ENCODE measurements around the gene SET.
A peak's percentile ranks its signal among the peaks of the same experiment; 100 is the strongest.
"Not testable (repeated sequence)": the region's sequence is repeated elsewhere in the genome, so short reads cannot be mapped to it uniquely, and the experiment has no call there.

The SET gene

DNA sequence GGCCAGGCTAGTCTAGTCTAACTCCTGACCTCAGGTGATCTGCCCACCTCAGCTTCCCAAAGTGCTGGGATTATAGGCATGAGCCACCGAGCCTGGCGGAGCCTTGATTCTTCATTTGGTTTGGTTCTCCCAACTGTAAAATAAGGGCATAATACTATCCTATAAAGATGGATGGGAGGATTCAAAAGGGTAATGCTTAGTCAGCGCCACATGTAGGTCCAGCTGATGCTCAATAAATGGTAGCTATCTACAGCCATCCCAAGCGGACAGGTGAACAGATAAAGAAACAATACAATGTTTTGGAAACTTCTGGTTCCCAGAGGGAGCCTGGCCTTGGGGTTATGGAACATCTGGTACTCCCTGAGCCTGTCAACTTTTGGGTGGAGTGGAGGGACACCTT, 13.6 kb upstream of the SET start:
- H3K27ac Mint-ChIP-seq, result no peak overlapping the region
- H3K4me3 Mint-ChIP-seq, result no peak overlapping the region
- no peak for DNase-seq (ENCODE audit: low spot score)
- H3K36me3 Mint-ChIP-seq (ENCODE audit: low read depth), result no peaks in the 10 kb centered on the region
- H3K9me3 Mint-ChIP-seq, result no peaks in the 10 kb centered on the region
- H3K4me1 Mint-ChIP-seq (ENCODE audit: low read depth), result no peaks in the 10 kb centered on the region
- no peaks in the 10 kb centered on the region for H3K27me3 Mint-ChIP-seq (ENCODE audit: low read depth)

DNA sequence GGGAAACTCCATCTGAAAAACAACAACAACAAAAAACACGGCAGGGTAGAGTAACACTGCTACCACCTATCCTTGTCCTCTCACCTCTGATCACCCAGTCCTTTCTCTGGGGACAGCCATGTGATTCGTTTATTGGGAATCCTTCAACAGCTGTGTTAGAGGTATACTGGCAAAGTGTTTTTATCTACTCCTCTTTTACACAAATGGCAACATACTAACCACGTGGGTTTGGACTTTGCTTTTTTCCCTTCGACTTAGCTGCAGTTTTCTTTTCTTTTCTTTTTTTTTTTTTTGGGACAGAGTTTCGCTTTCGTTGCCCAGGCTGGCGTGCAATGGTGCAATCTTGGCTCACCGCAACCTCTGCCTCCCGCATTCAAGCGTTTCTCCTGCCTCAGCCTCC, 11.2 kb upstream of the SET start:
- Mint-ChIP-seq H3K27me3 (ENCODE audit: low read depth) (no peaks in the 10 kb centered on the region), H3K4me1 (ENCODE audit: low read depth) (no peaks in the 10 kb centered on the region), H3K36me3 (ENCODE audit: low read depth) (no peaks in the 10 kb centered on the region), H3K4me3 (no peak overlapping the region), H3K27ac (no peak overlapping the region), H3K9me3 (no peaks in the 10 kb centered on the region)
- no peak for DNase-seq (ENCODE audit: low spot score)

DNA sequence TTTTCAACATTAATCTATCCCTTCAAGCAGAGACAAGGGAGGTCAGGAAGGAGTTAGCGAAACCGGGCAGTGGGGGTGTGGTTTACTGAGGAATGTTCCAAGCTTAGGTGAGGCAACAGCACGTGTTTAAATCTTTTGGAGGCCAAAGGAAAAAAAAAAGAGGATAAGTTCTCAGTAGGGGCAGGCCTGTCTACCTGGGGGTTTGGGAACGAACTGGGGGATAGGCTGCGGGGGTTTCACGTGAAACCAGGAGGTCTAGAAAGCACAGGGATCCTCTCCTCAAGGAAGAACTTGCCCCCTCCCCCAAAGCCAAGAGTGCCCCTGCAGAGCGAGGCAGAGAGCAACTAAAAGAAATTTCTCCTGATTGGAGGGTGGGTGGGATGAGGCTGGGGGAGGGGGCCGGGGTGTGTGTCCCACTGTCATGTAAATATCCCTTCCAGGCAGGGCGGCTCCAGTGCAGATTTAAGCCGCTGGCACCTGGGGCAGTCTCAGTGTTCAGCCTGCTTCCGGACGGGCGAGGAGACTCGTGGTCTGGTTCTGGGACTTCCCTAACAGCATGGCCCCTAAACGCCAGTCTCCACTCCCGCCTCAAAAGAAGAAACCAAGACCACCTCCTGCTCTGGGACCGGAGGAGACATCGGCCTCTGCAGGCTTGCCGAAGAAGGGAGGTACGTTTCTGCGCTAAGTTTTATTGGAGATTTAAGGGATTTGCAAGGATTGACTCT, 5.5 kb upstream of the SET start:
- H3K4me1 Mint-ChIP-seq (ENCODE audit: low read depth), result peaks cover 31% of the 10 kb centered on the region
- peak overlapping the region; percentile 92 for H3K27ac Mint-ChIP-seq
- peak overlapping the region; percentile 94 for H3K4me3 Mint-ChIP-seq
- H3K27me3 Mint-ChIP-seq (ENCODE audit: low read depth), result no peaks in the 10 kb centered on the region
- H3K9me3 Mint-ChIP-seq, result no peaks in the 10 kb centered on the region
- peak; percentile 38 for DNase-seq (ENCODE audit: low spot score)
- H3K36me3 Mint-ChIP-seq (ENCODE audit: low read depth), result peaks cover 4% of the 10 kb centered on the region

DNA sequence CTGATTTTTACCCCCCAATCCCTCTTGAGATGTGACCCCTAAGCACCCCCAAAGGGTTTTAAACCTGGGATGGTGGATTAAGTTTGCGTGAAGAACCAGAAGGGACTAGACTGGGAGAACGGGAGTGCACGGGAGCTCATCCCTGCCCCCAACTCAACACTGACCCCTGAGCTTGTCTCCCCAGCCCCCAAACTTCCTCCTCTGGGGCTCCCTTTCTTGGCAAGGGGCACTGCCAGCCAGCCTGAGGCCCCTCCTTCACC, 5.0 kb upstream of the SET start:
- peaks cover 31% of the 10 kb centered on the region for H3K4me1 Mint-ChIP-seq (ENCODE audit: low read depth)
- peak overlapping the region; percentile 94 for H3K4me3 Mint-ChIP-seq
- no peaks in the 10 kb centered on the region for H3K9me3 Mint-ChIP-seq
- no peak for DNase-seq (ENCODE audit: low spot score)
- no peaks in the 10 kb centered on the region for H3K27me3 Mint-ChIP-seq (ENCODE audit: low read depth)
- H3K36me3 Mint-ChIP-seq (ENCODE audit: low read depth), result peaks cover 4% of the 10 kb centered on the region
- H3K27ac Mint-ChIP-seq, result peak overlapping the region; percentile 92

DNA sequence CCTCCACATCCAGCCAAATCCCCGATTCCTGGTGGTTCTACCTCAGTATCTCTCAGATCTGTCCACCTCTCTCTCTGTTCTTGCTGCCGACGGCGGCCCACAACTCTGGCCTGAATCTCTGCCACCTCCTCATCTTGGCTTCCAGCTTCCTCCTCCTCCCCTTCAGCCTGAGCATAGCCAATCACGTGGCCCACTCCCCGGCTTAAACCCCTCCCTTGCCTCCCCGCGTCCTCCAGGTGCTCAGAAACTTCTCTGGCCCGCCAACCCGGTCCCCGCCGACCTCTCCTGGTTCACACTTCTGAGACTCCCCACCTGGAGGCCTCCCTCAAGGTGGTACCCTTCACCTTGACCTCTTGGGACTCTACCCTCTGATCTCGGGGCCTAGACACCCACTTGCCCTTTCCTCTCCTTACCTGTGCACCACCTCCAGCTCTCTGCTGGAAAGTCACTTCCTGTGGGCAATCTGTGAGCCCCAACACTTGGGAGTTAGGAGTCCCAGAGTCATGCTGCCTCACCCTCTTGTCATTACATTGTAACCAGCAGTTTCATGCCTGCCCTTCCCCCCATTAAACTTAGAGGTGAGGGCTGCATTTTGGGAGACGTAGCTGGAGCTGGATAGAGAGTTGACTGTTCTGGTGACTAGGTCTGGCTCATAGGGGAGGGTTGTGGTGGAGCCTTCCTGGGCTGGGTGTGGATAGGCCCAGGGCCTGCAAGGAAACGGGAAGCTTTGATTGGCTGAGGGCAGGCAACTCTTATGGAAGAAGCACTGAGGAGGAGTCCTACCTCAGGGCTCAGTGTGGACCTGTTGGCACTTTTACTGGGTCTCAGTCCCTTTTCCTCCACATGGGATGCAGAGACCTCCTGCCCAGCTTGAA, 4.5 kb upstream of the SET start:
- Mint-ChIP-seq H3K4me1 (ENCODE audit: low read depth) (peaks cover 31% of the 10 kb centered on the region), H3K27me3 (ENCODE audit: low read depth) (no peaks in the 10 kb centered on the region), H3K9me3 (no peaks in the 10 kb centered on the region), H3K27ac (peak overlapping the region; percentile 92), H3K36me3 (ENCODE audit: low read depth) (peaks cover 4% of the 10 kb centered on the region), H3K4me3 (peak overlapping the region; percentile 94)
- peak; percentile 76 for DNase-seq (ENCODE audit: low spot score)

DNA sequence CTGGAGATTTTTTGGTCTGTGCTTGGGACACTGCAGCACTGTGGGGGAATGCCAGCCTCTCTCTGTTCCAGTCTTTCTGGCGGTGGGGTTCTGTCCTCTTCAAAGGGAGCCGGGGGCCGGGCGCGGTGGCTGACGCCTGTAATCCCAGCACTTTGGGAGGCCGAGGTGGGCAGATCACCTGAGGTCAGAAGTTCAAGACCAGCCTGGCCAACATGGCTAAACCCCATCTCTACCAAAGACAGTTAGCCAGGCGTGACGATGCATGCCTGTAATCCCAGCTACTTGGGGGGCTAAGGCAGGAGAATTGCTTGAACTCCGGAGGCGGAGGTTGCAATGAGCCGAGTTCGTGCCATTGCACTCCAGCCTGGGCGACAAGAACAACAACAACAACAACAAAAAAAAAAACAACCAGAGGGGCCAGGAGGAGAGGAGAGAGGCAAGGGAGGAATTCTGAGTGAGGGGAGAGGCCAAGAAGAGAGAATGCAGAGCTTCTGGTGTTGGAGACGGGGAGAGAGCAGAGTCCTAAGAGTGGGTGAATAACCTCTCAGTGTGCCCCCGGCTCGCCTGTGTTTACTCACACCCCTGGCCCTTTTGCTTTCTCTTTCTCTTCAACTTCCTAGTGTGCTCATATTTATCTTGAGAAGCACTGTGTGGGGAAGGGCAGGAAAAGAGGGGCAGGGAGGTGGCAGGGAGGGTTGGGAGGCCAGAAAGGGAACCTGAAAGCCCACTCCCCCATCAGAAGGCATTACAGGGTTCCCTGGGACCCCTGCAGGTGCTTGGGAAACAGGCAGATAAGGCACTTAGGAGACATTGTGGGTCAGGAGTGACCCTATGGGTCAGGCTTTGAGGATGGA, 3.2 kb upstream of the SET start:
- DNase-seq (ENCODE audit: low spot score), result peak; percentile 33
- H3K36me3 Mint-ChIP-seq (ENCODE audit: low read depth), result peaks cover 9% of the 10 kb centered on the region
- peaks cover 31% of the 10 kb centered on the region for H3K4me1 Mint-ChIP-seq (ENCODE audit: low read depth)
- H3K9me3 Mint-ChIP-seq, result no peaks in the 10 kb centered on the region
- H3K27ac Mint-ChIP-seq, result peak overlapping the region; percentile 92
- H3K4me3 Mint-ChIP-seq, result peak overlapping the region; percentile 94
- H3K27me3 Mint-ChIP-seq (ENCODE audit: low read depth), result no peaks in the 10 kb centered on the region

DNA sequence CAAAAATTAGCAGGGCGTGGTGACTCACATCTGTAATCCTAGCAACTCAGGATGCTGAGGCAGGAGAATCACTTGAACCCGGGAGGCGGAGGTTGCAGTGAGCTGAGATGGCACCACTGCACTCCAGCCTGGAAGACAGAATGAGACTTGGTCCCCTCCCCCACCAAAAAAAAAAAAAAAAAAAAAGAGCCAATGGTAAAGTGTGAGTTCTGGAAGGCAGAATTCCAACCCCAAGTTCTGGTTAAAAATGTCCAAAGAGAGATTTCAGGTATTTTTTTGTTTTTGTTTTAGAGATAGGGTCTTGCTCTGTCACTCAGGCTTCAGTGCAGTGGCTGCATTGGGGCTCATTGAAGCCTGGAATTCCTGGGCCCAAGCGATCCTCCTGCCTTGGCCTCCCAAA, 1.6 kb upstream of the SET start:
- Mint-ChIP-seq H3K9me3 (no peaks in the 10 kb centered on the region), H3K27me3 (ENCODE audit: low read depth) (no peaks in the 10 kb centered on the region), H3K36me3 (ENCODE audit: low read depth) (peaks cover 22% of the 10 kb centered on the region), H3K27ac (peak overlapping the region; percentile 98), H3K4me1 (ENCODE audit: low read depth) (peaks cover 42% of the 10 kb centered on the region), H3K4me3 (peak overlapping the region; percentile 21)
- DNase-seq (ENCODE audit: low spot score), result no peak

DNA sequence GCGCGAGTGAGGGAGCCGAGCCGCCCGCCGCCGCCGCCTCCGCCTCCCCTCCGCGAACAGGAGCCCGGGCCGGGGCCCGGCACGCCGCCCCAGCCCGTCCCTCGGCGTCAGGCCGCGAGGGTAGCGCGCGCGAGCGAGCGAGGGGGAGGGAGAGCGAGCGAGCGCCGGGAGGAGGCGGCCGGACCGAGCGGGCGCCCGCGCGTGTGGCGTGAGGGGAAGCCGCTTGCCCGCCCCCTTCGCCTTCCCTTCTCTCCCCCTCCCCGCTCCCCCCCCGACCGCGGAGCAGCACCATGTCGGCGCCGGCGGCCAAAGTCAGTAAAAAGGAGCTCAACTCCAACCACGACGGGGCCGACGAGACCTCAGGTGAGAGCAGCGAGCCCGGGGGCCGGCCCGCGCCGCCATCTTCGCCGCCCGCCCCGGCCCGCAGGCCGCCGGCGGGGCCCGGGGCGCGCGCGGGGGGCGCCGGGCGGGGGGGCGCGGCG, 312 bp downstream of the SET start:
- Mint-ChIP-seq H3K4me3 (peak overlapping the region; percentile 22), H3K4me1 (ENCODE audit: low read depth) (peaks cover 44% of the 10 kb centered on the region)

DNA sequence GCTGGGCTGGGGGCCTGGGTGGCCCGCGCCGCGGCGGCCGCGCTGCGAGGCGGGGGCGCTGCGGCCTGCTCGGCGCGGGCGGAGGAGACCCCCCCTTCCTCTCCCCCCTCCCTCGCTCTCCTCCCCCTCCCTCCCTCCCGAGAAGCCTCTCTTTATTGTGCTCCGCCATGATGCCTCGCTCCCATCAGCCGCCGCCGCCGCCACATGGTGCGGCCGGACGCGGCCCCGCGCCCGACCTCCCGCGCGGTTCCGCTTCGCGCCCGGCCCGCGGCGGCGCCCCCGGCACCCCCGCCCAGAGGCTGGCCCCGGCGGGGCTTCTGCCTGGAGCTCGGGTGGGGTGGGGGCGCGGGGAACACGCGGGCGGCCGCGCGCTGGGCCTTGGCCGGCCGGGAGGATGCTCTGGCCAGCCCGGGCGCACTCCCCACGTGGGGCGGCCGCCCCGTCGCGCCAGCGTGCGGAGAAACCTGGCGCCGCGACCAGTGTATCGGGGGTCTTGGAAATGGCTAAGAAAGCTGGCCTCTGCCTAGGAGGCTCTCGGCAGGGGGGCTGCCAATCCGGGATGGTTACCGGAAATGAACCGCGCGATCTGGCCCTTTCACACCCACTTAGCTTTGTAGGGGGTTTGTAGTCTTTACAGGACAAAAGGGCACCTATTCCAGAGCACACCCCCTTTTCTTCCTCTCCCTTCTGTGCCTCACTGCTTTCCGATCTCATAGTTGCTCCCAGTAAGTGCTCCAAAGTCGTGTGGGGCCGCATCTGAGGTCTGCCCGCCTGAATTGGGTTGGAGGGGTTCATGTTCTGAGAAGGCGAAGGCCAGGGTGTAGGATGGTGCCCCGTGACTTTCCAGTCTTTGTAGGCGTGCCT, 1.0 kb downstream of the SET start:
- H3K36me3 Mint-ChIP-seq (ENCODE audit: low read depth), result peaks cover 41% of the 10 kb centered on the region
- H3K27me3 Mint-ChIP-seq (ENCODE audit: low read depth), result no peaks in the 10 kb centered on the region
- H3K27ac Mint-ChIP-seq, result peak overlapping the region; percentile 95
- H3K4me3 Mint-ChIP-seq, result peak overlapping the region; percentile 98
- DNase-seq (ENCODE audit: low spot score), result peak; percentile 25
- no peaks in the 10 kb centered on the region for H3K9me3 Mint-ChIP-seq
- peaks cover 37% of the 10 kb centered on the region for H3K4me1 Mint-ChIP-seq (ENCODE audit: low read depth)

More for the DNA sequence above, 312 bp downstream of the SET start:
- Mint-ChIP-seq H3K27me3 (ENCODE audit: low read depth) (no peaks in the 10 kb centered on the region), H3K36me3 (ENCODE audit: low read depth) (peaks cover 36% of the 10 kb centered on the region), H3K9me3 (no peaks in the 10 kb centered on the region), H3K27ac (peak overlapping the region; percentile 67)
- DNase-seq (ENCODE audit: low spot score), result no peak

DNA sequence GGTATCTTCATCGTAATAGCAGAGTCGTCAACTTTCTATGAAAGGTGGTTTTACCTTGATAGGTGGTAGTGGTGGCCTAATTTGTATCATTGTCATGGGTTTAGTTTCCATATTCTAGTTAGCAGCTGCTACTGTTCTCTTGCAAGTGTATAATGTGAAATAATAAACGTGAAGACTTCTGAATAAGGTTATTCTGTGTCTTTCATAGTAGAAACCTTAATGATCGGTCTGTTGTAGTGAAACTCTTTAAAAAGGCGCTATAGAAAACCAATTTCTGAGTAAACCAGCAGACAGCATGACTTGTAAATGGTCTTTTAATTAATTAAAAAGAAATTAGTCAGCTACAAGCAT, 1.6 kb downstream of the SET start:
- Mint-ChIP-seq H3K36me3 (ENCODE audit: low read depth) (peaks cover 41% of the 10 kb centered on the region), H3K27ac (peak overlapping the region; percentile 95), H3K27me3 (ENCODE audit: low read depth) (no peaks in the 10 kb centered on the region), H3K4me1 (ENCODE audit: low read depth) (peaks cover 32% of the 10 kb centered on the region), H3K4me3 (peak overlapping the region; percentile 98), H3K9me3 (no peaks in the 10 kb centered on the region)
- DNase-seq (ENCODE audit: low spot score), result no peak

DNA sequence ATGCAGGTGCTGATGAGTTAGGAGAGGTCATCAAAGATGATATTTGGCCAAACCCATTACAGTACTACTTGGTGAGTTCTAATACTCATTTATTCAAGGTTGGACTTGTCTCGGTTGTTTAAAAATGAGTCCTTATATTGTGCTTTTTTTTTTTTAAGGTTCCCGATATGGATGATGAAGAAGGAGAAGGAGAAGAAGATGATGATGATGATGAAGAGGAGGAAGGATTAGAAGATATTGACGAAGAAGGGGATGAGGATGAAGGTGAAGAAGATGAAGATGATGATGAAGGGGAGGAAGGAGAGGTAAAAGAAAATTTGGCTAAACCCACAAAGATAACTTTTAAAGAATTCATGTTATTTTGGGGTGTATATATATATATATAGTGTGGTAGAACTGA, 4.7 kb downstream of the SET start:
- H3K27me3 Mint-ChIP-seq (ENCODE audit: low read depth); H3K9me3 Mint-ChIP-seq; H3K4me3 Mint-ChIP-seq; DNase-seq (ENCODE audit: low spot score); H3K27ac Mint-ChIP-seq: not testable (repeated sequence)
- H3K36me3 Mint-ChIP-seq (ENCODE audit: low read depth), result peaks cover 53% of the 10 kb centered on the region
- peaks cover 18% of the 10 kb centered on the region for H3K4me1 Mint-ChIP-seq (ENCODE audit: low read depth)

DNA sequence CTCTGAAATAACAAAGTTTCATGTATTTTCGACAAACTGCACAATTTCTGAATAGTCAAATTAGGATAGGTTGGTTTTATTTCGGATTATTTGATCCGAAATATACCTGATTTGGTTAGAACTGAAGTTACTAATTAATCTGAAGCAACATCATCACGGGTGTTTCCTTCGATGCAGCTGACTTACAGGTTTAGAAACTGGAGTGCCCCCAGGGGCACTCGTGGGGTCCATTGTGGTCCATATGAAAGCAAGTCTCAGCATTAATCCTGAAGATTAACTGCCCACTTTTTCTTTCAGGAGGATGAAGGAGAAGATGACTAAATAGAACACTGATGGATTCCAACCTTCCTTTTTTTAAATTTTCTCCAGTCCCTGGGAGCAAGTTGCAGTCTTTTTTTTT, 5.3 kb downstream of the SET start:
- no peak overlapping the region for H3K4me3 Mint-ChIP-seq
- H3K27me3 Mint-ChIP-seq (ENCODE audit: low read depth), result no peaks in the 10 kb centered on the region
- H3K36me3 Mint-ChIP-seq (ENCODE audit: low read depth), result peaks cover 53% of the 10 kb centered on the region
- no peak for DNase-seq (ENCODE audit: low spot score)
- H3K4me1 Mint-ChIP-seq (ENCODE audit: low read depth), result peaks cover 18% of the 10 kb centered on the region
- no peak overlapping the region for H3K27ac Mint-ChIP-seq
- H3K9me3 Mint-ChIP-seq, result no peaks in the 10 kb centered on the region

DNA sequence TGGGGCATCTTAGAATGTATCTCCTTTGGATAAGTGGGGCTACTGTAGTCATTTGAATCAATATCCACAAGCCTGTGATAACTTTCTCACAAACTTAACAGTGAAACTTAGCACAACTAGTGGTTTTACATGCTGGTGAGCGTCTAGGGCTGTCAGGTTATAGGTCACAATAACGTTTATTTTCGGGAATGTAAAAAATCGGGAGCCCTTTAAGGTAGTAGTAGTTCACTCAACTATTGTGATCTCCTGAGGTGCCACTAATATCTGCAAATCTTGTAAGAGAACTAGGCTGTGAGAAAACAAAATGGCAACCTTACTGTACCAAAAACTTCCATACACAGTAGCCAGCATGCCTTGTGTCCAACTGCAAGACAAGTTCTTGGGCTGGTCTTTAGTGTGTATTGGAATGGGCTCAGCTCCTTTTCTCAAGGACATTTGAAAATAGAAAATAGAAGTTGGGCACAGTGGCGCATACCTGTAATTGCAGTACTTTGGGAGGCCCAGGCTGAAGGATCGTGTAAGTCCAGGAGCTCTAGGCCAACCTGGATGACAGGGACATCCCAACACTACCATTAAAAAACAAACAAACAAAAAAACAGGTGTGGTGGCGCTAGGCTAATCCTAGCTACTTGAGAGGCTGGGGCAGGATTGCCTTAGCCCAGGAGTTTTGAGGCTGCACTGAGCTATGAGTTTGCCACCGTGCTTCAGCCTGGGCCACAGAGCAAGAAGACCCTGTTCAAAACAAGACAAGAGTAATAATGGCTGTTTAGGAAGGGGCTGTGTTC, 8.1 kb downstream of the SET start:
- Mint-ChIP-seq H3K27me3 (ENCODE audit: low read depth) (no peaks in the 10 kb centered on the region), H3K4me1 (ENCODE audit: low read depth) (peaks cover 9% of the 10 kb centered on the region), H3K27ac (no peak overlapping the region), H3K36me3 (ENCODE audit: low read depth) (peaks cover 39% of the 10 kb centered on the region), H3K9me3 (no peaks in the 10 kb centered on the region), H3K4me3 (no peak overlapping the region)
- DNase-seq (ENCODE audit: low spot score), result no peak
